Medulla oblongata (tissue), 1 donor: ENCODE data around the gene HOXD8.

ENCODE experiments used
- DNase-seq: peaks from one replicate; pipeline ENCODE4 v3.0.0-alpha.2; 2015; ENCODE audit errors: extremely low spot score

The HOXD8 gene

GRCh38 chr2:176173567-176174381, 44.3 kb downstream of the HOXD8 start:
- DNase-seq: no peak

- peak; percentile 78 for DNase-seq
These were observed 44.9 kb downstream of the HOXD8 start for GRCh38 chr2:176174382-176174823.

GRCh38 chr2:176174824-176175708, 45.6 kb downstream of the HOXD8 start:
- DNase-seq: peak; percentile 90

- DNase-seq: peak; percentile 57
These were observed 46.5 kb downstream of the HOXD8 start for GRCh38 chr2:176175709-176176607.

GRCh38 chr2:176177580-176178037, 48.1 kb downstream of the HOXD8 start:
- DNase-seq: no peak

- DNase-seq: no peak
These were observed 48.7 kb downstream of the HOXD8 start for GRCh38 chr2:176178038-176178756.

GRCh38 chr2:176178757-176179295, 49.3 kb downstream of the HOXD8 start:
- no peak for DNase-seq

GRCh38 chr2:176181551-176181950, 52.0 kb downstream of the HOXD8 start:
- no peak for DNase-seq
